HCT116 (cell line): ENCODE data around the gene EFCAB12. TPM values are rescaled to one million over a fixed set of nuclear protein-coding genes. Genes with fewer than 3 reads are reported as not detected.

ENCODE experiments used
- ATAC-seq: fragments of 200-7000 bp; cut with Tn5 transposase; 2 replicates; pipeline ENCODE4 v1.9.1; 2020; ENCODE audit warnings: mild to moderate bottlenecking, moderate library complexity
- BruUV-seq: library from RNA; stranded (reverse); fragments of 400-500 nt; replicated peaks from 2 replicates; lab custom pipeline; 2021; lab: Mats Ljungman, UMichigan
- CTCF ChIA-PET: fragments of 300-600 bp; sonication (Branson Sonifier 250); formaldehyde crosslinking; loops from one replicate; lab custom pipeline; 2021; ENCODE audit warnings: antibody characterized with exemption; lab: Charles Lee
- POLR2A ChIA-PET: fragments of 300-600, 350-600 bp; sonication (Branson Sonifier 250); formaldehyde crosslinking; loops from one replicate; lab custom pipeline; 2021; ENCODE audit warnings: antibody characterized with exemption; lab: Charles Lee
- RAD21 ChIA-PET, 2 experiments: fragments of 300-600 bp; sonication (Branson Sonifier 250); formaldehyde crosslinking; loops; one replicate each; lab custom pipeline; 2023; ENCODE audit warnings: low total read pairs in 2 of 2; ENCODE audit not compliant: uncharacterized antibody in 2 of 2, unreplicated experiment in 2 of 2, low non-redundant PET in 1 of 2; lab: Charles Lee
- DNase-seq: peaks from one replicate; pipeline ENCODE4 v3.0.0-alpha.2; 2010; ENCODE audit warnings: low read depth, low spot score
- H2AFZ ChIP-seq: fragments of 200-600 bp; shearing (Covaris generic), sonication (generic); 2 replicates; pipeline ENCODE4 v1.6.1; 2017; ENCODE audit warnings: low read depth, mixed run types, mixed read lengths, antibody characterized with exemption, low read length; ENCODE audit not compliant: poor library complexity, severe bottlenecking
- H3K27ac ChIP-seq: 2 replicates; pipeline ENCODE4 v1.5.1; 2012; ENCODE audit warnings: low read depth, low read length
- H3K27me3 ChIP-seq: fragments of 200-600 bp; sonication (generic); 2 replicates; pipeline ENCODE4 v1.6.1; 2016; ENCODE audit warnings: mixed run types, low read length, mixed read lengths; ENCODE audit not compliant: insufficient read depth
- H3K36me3 ChIP-seq, 2 experiments: fragments of 200-500 bp in 1 of 2; fragments of 200-600 bp in 1 of 2; sonication (Bioruptor generic) in 1 of 2; sonication (generic) in 1 of 2; 2 replicates each; pipeline versions ENCODE4 v1.5.1 to v1.6.1; 2014 to 2016; ENCODE audit warnings: low read length in 2 of 2, inconsistent platforms in 1 of 2, mixed read lengths in 1 of 2, mixed run types in 1 of 2; ENCODE audit not compliant: insufficient read depth in 2 of 2, control insufficient read depth in 1 of 2
- H3K4me1 ChIP-seq, 2 experiments: fragments of 200-600 bp in 1 of 2; sonication (generic) in 1 of 2; 2 replicates each; pipeline versions ENCODE4 v1.5.1 to v1.6.1; 2012 to 2017; ENCODE audit warnings: low read length in 2 of 2, inconsistent platforms in 1 of 2, mild to moderate bottlenecking in 1 of 2, mixed read lengths in 1 of 2, mixed run types in 1 of 2, moderate library complexity in 1 of 2; ENCODE audit not compliant: insufficient read depth in 2 of 2, control insufficient read depth in 1 of 2
- H3K4me2 ChIP-seq: fragments of 200-600 bp; sonication (generic); 2 replicates; pipeline ENCODE4 v1.6.1; 2017; ENCODE audit warnings: mixed run types, low read length, mixed read lengths
- H3K4me3 ChIP-seq, 2 experiments: fragments of 200-600 bp in 1 of 2; sonication (generic) in 1 of 2; replicated peaks in 1 of 2; 2 replicates each; pipeline ENCODE4 v1.5.1; 2011 to 2016; ENCODE audit warnings: low read length in 2 of 2, control low read depth in 1 of 2, low read depth in 1 of 2, mild to moderate bottlenecking in 1 of 2, mixed read lengths in 1 of 2, mixed run types in 1 of 2
- H3K79me2 ChIP-seq: fragments of 200-600 bp; sonication (generic); 2 replicates; pipeline ENCODE4 v1.6.1; 2017; ENCODE audit warnings: mild to moderate bottlenecking, mixed run types, low read length, moderate library complexity, mixed read lengths; ENCODE audit not compliant: insufficient read depth
- H3K9ac ChIP-seq: fragments of 200-600 bp; sonication (generic); 2 replicates; pipeline ENCODE4 v1.6.1; 2016; ENCODE audit warnings: low read length, mixed read lengths
- H3K9me2 ChIP-seq: fragments of 200-600 bp; sonication (generic), shearing (Covaris generic); 2 replicates; pipeline ENCODE4 v1.6.1; 2017; ENCODE audit warnings: mixed run types, mild to moderate bottlenecking, moderate library complexity; ENCODE audit not compliant: insufficient read depth
- H3K9me3 ChIP-seq, 2 experiments: fragments of 200-500 bp in 1 of 2; fragments of 200-600 bp in 1 of 2; sonication (Bioruptor generic) in 1 of 2; sonication (generic) in 1 of 2; 2 replicates each; pipeline ENCODE4 v1.6.1; 2014 to 2017; ENCODE audit warnings: low read length in 2 of 2, mixed read lengths in 2 of 2, inconsistent platforms in 1 of 2, low read depth in 1 of 2, mild to moderate bottlenecking in 1 of 2, mixed run types in 1 of 2, moderate library complexity in 1 of 2; ENCODE audit not compliant: control insufficient read depth in 1 of 2, insufficient read depth in 1 of 2
- H4K20me1 ChIP-seq: fragments of 200-600 bp; sonication (generic), shearing (Covaris generic); 2 replicates; pipeline ENCODE4 v1.6.1; 2017; ENCODE audit warnings: mixed run types, mild to moderate bottlenecking, moderate library complexity; ENCODE audit not compliant: insufficient read depth
- CBX3 ChIP-seq: IDR thresholded peaks from 2 replicates; pipeline ENCODE4 v1.6.1; 2012; ENCODE audit warnings: low read depth
- POLR2A ChIP-seq: IDR thresholded peaks from 2 replicates; pipeline ENCODE4 v1.7.0; 2011; ENCODE audit warnings: borderline replicate concordance; ENCODE audit not compliant: insufficient read depth, insufficient read length; ENCODE audit errors: extremely low read depth
- SIN3A ChIP-seq: IDR thresholded peaks from 2 replicates; pipeline ENCODE4 v1.6.1; 2012; ENCODE audit warnings: low read depth
- SP1 ChIP-seq: IDR thresholded peaks from 2 replicates; pipeline ENCODE4 v1.6.1; 2012; ENCODE audit warnings: low read depth
- YY1 ChIP-seq: IDR thresholded peaks from 2 replicates; pipeline ENCODE4 v1.6.1; 2011; ENCODE audit warnings: low read length, low read depth, moderate library complexity, mild to moderate bottlenecking; ENCODE audit not compliant: insufficient replicate concordance; ENCODE audit errors: extremely low read depth
- ZFX ChIP-seq: fragments of 450-650 bp; IDR thresholded peaks from 2 replicates; pipeline ENCODE4 v1.6.1; 2017
- ZNF274 ChIP-seq: fragments of 200-500 bp; sonication (Bioruptor generic); IDR thresholded peaks from 2 replicates; pipeline ENCODE4 v1.6.1; 2014; ENCODE audit warnings: mild to moderate bottlenecking, low read depth, low read length, inconsistent platforms
- intact Hi-C: fragments of 100-400 bp; cut with micrococcal nuclease; formaldehyde crosslinking; loops from 2 replicates; pipeline ENCODE4 v1.10.0; 2022
- total RNA-seq: library from RNA; stranded (reverse); gene quantifications from one replicate; pipeline ENCODE4 v1.2.1, GENCODE V29; 2021; ENCODE audit not compliant: unreplicated experiment
- TF ChIP-seq, protein P1 (sequence below), 3 experiments: fragments of 200-600 bp in 1 of 3; sonication (generic) in 1 of 3; IDR thresholded peaks in 2 of 3; conservative IDR thresholded peaks in 1 of 3; 2 replicates each; pipeline ENCODE4 v1.5.1; 2012 to 2017; ENCODE audit warnings: low read depth in 2 of 3, low read length in 2 of 3, antibody characterized with exemption in 1 of 3, borderline replicate concordance in 1 of 3, control low read depth in 1 of 3, mild to moderate bottlenecking in 1 of 3, mixed read lengths in 1 of 3, mixed run types in 1 of 3, moderate library complexity in 1 of 3; ENCODE audit not compliant: insufficient read depth in 1 of 3
- TF ChIP-seq, protein P2 (sequence below): IDR thresholded peaks from 2 replicates; pipeline ENCODE4 v1.6.1; 2012
- TF ChIP-seq, protein P3 (sequence below): IDR thresholded peaks from 2 replicates; pipeline ENCODE4 v1.6.1; 2012; ENCODE audit warnings: low read depth

Gene EFCAB12
- total RNA-seq, 1 experiment from 2014 or later, result 0.42 TPM

DNA sequence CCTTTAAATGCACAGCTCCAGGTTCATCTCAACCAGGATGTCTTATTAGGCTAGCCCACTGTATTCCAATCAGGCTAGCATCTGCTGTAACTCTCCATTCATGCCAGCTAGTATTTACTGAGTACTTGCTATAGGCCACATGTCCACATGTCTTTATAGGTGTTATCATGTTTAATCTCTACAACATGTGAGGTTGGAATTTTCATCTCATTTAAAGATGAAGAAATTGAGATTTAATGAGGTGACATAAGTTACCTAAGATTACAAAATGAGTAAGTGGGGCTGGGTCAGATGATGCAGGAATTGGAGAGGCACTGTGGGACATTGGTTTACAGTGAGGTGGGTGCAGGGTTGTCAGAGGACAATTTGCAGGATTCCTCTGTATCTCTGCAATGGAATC lies 14.5 kb upstream of the EFCAB12 start:
- H3K9me2 ChIP-seq, result no peaks in the 10 kb centered on the region
- ChIA-PET POLR2A (interaction anchor here (1.1 kb wide), 1 partner anchor 43 kb away, joined by 3 read pairs; no protein-coding TSS in a partner anchor), CTCF (no interaction called here), RAD21 (no interaction called here)
- no peak for TF ChIP-seq CBX3
- no peak for TF ChIP-seq YY1
- TF ChIP-seq ZFX, result no peak
- TF ChIP-seq ZNF274, result no peak
- no peak for TF ChIP-seq SP1
- TF ChIP-seq, protein P1, sequence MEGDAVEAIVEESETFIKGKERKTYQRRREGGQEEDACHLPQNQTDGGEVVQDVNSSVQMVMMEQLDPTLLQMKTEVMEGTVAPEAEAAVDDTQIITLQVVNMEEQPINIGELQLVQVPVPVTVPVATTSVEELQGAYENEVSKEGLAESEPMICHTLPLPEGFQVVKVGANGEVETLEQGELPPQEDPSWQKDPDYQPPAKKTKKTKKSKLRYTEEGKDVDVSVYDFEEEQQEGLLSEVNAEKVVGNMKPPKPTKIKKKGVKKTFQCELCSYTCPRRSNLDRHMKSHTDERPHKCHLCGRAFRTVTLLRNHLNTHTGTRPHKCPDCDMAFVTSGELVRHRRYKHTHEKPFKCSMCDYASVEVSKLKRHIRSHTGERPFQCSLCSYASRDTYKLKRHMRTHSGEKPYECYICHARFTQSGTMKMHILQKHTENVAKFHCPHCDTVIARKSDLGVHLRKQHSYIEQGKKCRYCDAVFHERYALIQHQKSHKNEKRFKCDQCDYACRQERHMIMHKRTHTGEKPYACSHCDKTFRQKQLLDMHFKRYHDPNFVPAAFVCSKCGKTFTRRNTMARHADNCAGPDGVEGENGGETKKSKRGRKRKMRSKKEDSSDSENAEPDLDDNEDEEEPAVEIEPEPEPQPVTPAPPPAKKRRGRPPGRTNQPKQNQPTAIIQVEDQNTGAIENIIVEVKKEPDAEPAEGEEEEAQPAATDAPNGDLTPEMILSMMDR (IDR thresholded peaks at IDR 0.05 in 2 of 3, conservative IDR thresholded peaks at IDR 0.05 in 1 of 3; ENCODE audit: borderline replicate concordance in 1 of 3, insufficient read depth in 1 of 3, low read depth in 2 of 3, low read length in 2 of 3), result no peak
- no peak overlapping the region for H2AFZ ChIP-seq
- ATAC-seq, result no peak
- peaks cover 9 to 18% of the 10 kb centered on the region in 2 experiments; a peak in 3 of 4 replicates for H3K4me1 ChIP-seq
- H3K36me3 ChIP-seq, result no peaks in the 10 kb centered on the region
- no peaks in the 10 kb centered on the region for H4K20me1 ChIP-seq
- H3K9me3 ChIP-seq, result no peaks in the 10 kb centered on the region
- H3K4me2 ChIP-seq, result no peak overlapping the region
- H3K4me3 ChIP-seq, result no peak overlapping the region
- intact Hi-C loops, result no loop called here
- no peak overlapping the region for H3K9ac ChIP-seq
- BruUV-seq, result no TSS peak
- DNase-seq, result no peak
- H3K27ac ChIP-seq, result no peak overlapping the region
- peaks cover 30% of the 10 kb centered on the region for H3K79me2 ChIP-seq
- no peaks in the 10 kb centered on the region for H3K27me3 ChIP-seq

DNA sequence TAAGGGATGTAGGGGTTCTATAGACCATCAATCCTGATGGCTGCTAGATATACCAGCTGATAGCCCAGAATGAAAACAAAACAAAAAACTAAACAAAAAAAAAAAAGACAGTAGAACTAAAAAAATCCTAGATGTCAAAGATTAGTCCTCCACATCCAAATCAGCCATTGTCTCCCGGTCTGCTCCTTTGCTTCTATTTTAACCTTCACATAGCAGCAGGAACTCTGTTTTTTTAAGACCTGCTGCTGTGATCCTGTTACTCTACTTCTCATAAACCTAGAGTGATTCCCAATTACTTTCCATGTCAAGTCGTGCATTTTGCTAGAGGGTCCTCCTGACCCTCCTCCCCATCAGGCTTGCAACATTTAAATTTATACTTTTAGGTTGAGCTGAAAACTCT lies 14.1 kb upstream of the EFCAB12 start:
- DNase-seq, result no peak
- no peak for ATAC-seq
- H3K27ac ChIP-seq, result no peak overlapping the region
- BruUV-seq, result no TSS peak
- H3K4me2 ChIP-seq, result no peak overlapping the region
- H3K9me2 ChIP-seq, result no peaks in the 10 kb centered on the region
- H2AFZ ChIP-seq, result no peak overlapping the region
- H3K36me3 ChIP-seq, result peaks cover 0 to 4% of the 10 kb centered on the region in 2 experiments; a peak in 2 of 4 replicates
- RAD21 ChIA-PET, result no interaction called here
- no peak overlapping the region for H3K9ac ChIP-seq
- POLR2A ChIA-PET, result no interaction called here
- no peaks in the 10 kb centered on the region for H4K20me1 ChIP-seq
- CTCF ChIA-PET, result no interaction called here
- peaks cover 32% of the 10 kb centered on the region for H3K79me2 ChIP-seq
- peaks cover 9 to 18% of the 10 kb centered on the region in 2 experiments; a peak in 3 of 4 replicates for H3K4me1 ChIP-seq
- intact Hi-C loops, result no loop called here
- no peak overlapping the region for H3K4me3 ChIP-seq
- H3K9me3 ChIP-seq, result no peaks in the 10 kb centered on the region
- H3K27me3 ChIP-seq, result no peaks in the 10 kb centered on the region
- TF ChIP-seq POLR2A (no peak), SIN3A (no peak)
- TF ChIP-seq, protein P2, sequence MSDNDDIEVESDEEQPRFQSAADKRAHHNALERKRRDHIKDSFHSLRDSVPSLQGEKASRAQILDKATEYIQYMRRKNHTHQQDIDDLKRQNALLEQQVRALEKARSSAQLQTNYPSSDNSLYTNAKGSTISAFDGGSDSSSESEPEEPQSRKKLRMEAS, result no peak
- TF ChIP-seq, protein P3, sequence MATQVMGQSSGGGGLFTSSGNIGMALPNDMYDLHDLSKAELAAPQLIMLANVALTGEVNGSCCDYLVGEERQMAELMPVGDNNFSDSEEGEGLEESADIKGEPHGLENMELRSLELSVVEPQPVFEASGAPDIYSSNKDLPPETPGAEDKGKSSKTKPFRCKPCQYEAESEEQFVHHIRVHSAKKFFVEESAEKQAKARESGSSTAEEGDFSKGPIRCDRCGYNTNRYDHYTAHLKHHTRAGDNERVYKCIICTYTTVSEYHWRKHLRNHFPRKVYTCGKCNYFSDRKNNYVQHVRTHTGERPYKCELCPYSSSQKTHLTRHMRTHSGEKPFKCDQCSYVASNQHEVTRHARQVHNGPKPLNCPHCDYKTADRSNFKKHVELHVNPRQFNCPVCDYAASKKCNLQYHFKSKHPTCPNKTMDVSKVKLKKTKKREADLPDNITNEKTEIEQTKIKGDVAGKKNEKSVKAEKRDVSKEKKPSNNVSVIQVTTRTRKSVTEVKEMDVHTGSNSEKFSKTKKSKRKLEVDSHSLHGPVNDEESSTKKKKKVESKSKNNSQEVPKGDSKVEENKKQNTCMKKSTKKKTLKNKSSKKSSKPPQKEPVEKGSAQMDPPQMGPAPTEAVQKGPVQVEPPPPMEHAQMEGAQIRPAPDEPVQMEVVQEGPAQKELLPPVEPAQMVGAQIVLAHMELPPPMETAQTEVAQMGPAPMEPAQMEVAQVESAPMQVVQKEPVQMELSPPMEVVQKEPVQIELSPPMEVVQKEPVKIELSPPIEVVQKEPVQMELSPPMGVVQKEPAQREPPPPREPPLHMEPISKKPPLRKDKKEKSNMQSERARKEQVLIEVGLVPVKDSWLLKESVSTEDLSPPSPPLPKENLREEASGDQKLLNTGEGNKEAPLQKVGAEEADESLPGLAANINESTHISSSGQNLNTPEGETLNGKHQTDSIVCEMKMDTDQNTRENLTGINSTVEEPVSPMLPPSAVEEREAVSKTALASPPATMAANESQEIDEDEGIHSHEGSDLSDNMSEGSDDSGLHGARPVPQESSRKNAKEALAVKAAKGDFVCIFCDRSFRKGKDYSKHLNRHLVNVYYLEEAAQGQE, result no peak
